Measurements from ENCODE around the gene AOX1.
"Not testable (repeated sequence)": the region's sequence is repeated elsewhere in the genome, so short reads cannot be mapped to it uniquely, and the experiment has no call there.

AOX1 gene

GRCh38 chr2:200640176-200640575 is 54.4 kb downstream of the AOX1 start:
- Histone ChIP-seq H3K4me3 (ENCODE audit: low read length, poor library complexity, severe bottlenecking) (no peak overlapping the region), H3K79me2 (ENCODE audit: insufficient read depth, low read length) (no peaks in the 10 kb centered on the region), H3K36me3 (ENCODE audit: insufficient read depth, low read length) (no peaks in the 10 kb centered on the region), H3K4me2 (ENCODE audit: low read depth, low read length, poor library complexity, severe bottlenecking) (no peak overlapping the region), H3K9ac (ENCODE audit: low read depth, low read length, poor library complexity, severe bottlenecking) (no peak overlapping the region), H3K9me3 (ENCODE audit: insufficient read depth, low read depth, low read length) (no peaks in the 10 kb centered on the region), H3K9me2 (replicated peaks; ENCODE audit: low read depth, low read length) (no peaks in the 10 kb centered on the region), H3K4me1 (ENCODE audit: insufficient read depth, low read length, poor library complexity, severe bottlenecking) (no peaks in the 10 kb centered on the region), H3K27me3 (ENCODE audit: insufficient read depth, low read length, poor library complexity, severe bottlenecking) (no peaks in the 10 kb centered on the region), H3F3A (ENCODE audit: low read depth) (no peaks in the 10 kb centered on the region), H4K20me1 (ENCODE audit: insufficient read depth, low read length, poor library complexity, severe bottlenecking) (no peaks in the 10 kb centered on the region), H2AFZ (ENCODE audit: low read length) (no peak overlapping the region)
- TF ChIP-seq CTCF (conservative IDR thresholded peaks at IDR 0.05; ENCODE audit: low read length) (no peak), EZH2phosphoT487 (IDR thresholded peaks at IDR 0.05; ENCODE audit: borderline replicate concordance) (no peak)

- TF ChIP-seq EZH2phosphoT487 (IDR thresholded peaks at IDR 0.05; ENCODE audit: borderline replicate concordance) (no peak), CTCF (conservative IDR thresholded peaks at IDR 0.05; ENCODE audit: low read length) (no peak)
- Histone ChIP-seq H3K4me1 (ENCODE audit: insufficient read depth, low read length, poor library complexity, severe bottlenecking) (no peaks in the 10 kb centered on the region), H3K4me2 (ENCODE audit: low read depth, low read length, poor library complexity, severe bottlenecking) (no peak overlapping the region), H3K27me3 (ENCODE audit: insufficient read depth, low read length, poor library complexity, severe bottlenecking) (no peaks in the 10 kb centered on the region), H3K9me3 (ENCODE audit: insufficient read depth, low read depth, low read length) (no peaks in the 10 kb centered on the region), H3K9me2 (replicated peaks; ENCODE audit: low read depth, low read length) (no peaks in the 10 kb centered on the region), H3F3A (ENCODE audit: low read depth) (no peaks in the 10 kb centered on the region), H3K79me2 (ENCODE audit: insufficient read depth, low read length) (no peaks in the 10 kb centered on the region), H2AFZ (ENCODE audit: low read length) (no peak overlapping the region), H4K20me1 (ENCODE audit: insufficient read depth, low read length, poor library complexity, severe bottlenecking) (no peaks in the 10 kb centered on the region), H3K36me3 (ENCODE audit: insufficient read depth, low read length) (no peaks in the 10 kb centered on the region), H3K4me3 (ENCODE audit: low read length, poor library complexity, severe bottlenecking) (no peak overlapping the region), H3K9ac (ENCODE audit: low read depth, low read length, poor library complexity, severe bottlenecking) (no peak overlapping the region)
Measured at GRCh38 chr2:200640901-200641300, 55.1 kb downstream of the AOX1 start.

- H3K9ac ChIP-seq (ENCODE audit: low read depth, low read length, poor library complexity, severe bottlenecking); H2AFZ ChIP-seq (ENCODE audit: low read length); H3K4me2 ChIP-seq (ENCODE audit: low read depth, low read length, poor library complexity, severe bottlenecking): not testable (repeated sequence)
Measured at GRCh38 chr2:200648518-200649281, 62.9 kb downstream of the AOX1 start.

GRCh38 chr2:200649724-200650123 is 63.9 kb downstream of the AOX1 start:
- no peak overlapping the region for H3K4me3 ChIP-seq (ENCODE audit: low read length, poor library complexity, severe bottlenecking)
- H3K9me2 ChIP-seq (replicated peaks; ENCODE audit: low read depth, low read length): no peaks in the 10 kb centered on the region
- no peaks in the 10 kb centered on the region for H3K79me2 ChIP-seq (ENCODE audit: insufficient read depth, low read length)
- no peaks in the 10 kb centered on the region for H3K9me3 ChIP-seq (ENCODE audit: insufficient read depth, low read depth, low read length)
- TF ChIP-seq CTCF (conservative IDR thresholded peaks at IDR 0.05; ENCODE audit: low read length): no peak
- no peak for TF ChIP-seq EZH2phosphoT487 (IDR thresholded peaks at IDR 0.05; ENCODE audit: borderline replicate concordance)
- no peak overlapping the region for H3K4me2 ChIP-seq (ENCODE audit: low read depth, low read length, poor library complexity, severe bottlenecking)
- no peaks in the 10 kb centered on the region for H3K36me3 ChIP-seq (ENCODE audit: insufficient read depth, low read length)
- H4K20me1 ChIP-seq (ENCODE audit: insufficient read depth, low read length, poor library complexity, severe bottlenecking): no peaks in the 10 kb centered on the region
- H2AFZ ChIP-seq (ENCODE audit: low read length): no peak overlapping the region
- H3K9ac ChIP-seq (ENCODE audit: low read depth, low read length, poor library complexity, severe bottlenecking): no peak overlapping the region
- H3K4me1 ChIP-seq (ENCODE audit: insufficient read depth, low read length, poor library complexity, severe bottlenecking): no peaks in the 10 kb centered on the region
- no peaks in the 10 kb centered on the region for H3F3A ChIP-seq (ENCODE audit: low read depth)
- H3K27me3 ChIP-seq (ENCODE audit: insufficient read depth, low read length, poor library complexity, severe bottlenecking): no peaks in the 10 kb centered on the region

More at GRCh38 chr2:200648518-200649281, 62.9 kb downstream of the AOX1 start:
- H3K9me3 ChIP-seq (ENCODE audit: insufficient read depth, low read depth, low read length); H3K4me1 ChIP-seq (ENCODE audit: insufficient read depth, low read length, poor library complexity, severe bottlenecking); H3K36me3 ChIP-seq (ENCODE audit: insufficient read depth, low read length); H3K9me2 ChIP-seq (replicated peaks; ENCODE audit: low read depth, low read length); H3K4me3 ChIP-seq (ENCODE audit: low read length, poor library complexity, severe bottlenecking); H3F3A ChIP-seq (ENCODE audit: low read depth); H4K20me1 ChIP-seq (ENCODE audit: insufficient read depth, low read length, poor library complexity, severe bottlenecking); H3K79me2 ChIP-seq (ENCODE audit: insufficient read depth, low read length); H3K27me3 ChIP-seq (ENCODE audit: insufficient read depth, low read length, poor library complexity, severe bottlenecking): not testable (repeated sequence)

Data from Loucy (cell line).